GM08714 (cell line): ENCODE data around the gene HLA-B.

Experiments
- H3K4me3 ChIP-seq: fragments of 200-500 bp; sonication (Bioruptor generic); 2 replicates; pipeline ENCODE4 v1.5.1; 2014; ENCODE audit warnings: mild to moderate bottlenecking, low read length, inconsistent platforms
- ZNF274 ChIP-seq: IDR thresholded peaks from 2 replicates; pipeline ENCODE4 v1.6.1; 2012; ENCODE audit warnings: mild to moderate bottlenecking, low read depth, low read length

HLA-B gene

DNA sequence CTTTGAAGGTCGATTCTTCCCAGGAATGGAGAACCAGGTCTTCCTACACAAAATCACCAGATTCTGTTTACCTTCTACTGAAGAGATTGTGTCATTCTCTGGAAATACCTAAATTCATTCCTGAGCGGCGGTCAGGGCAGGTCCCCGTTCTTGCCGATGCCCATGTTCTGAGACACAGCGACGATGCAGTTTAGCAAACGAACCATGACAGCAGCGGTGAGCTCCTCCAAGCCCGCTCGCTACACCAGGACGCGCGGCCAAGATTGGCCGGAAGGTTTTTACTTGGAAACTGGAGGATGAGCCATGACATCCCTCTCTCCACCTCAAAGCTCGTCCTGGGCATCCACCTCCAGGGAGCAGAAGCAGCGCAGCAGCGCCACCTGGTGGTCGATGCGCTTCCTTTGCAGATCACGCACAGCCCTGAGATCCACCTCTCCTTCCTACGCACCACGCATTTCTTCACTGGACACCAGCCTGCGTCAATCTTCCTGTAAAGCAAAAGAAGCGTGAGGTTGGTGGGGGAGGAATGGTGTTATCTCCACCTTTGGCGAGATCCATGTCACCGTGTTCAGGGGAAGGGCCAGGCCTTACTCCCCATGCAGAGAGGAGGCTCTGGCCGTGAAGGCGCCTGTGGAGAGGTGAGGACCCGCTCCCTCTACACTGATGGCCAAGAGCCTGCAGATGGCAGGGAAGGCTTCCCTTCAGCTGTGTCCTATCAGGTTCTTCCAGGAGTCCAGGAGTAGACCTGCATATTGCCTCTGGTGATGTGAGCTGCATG is 9.9 kb upstream of the HLA-B start:
- H3K4me3 ChIP-seq = peak overlapping the region; percentile 38; the same call in 1 of the 2 replicates
- TF ChIP-seq ZNF274 = no peak

DNA sequence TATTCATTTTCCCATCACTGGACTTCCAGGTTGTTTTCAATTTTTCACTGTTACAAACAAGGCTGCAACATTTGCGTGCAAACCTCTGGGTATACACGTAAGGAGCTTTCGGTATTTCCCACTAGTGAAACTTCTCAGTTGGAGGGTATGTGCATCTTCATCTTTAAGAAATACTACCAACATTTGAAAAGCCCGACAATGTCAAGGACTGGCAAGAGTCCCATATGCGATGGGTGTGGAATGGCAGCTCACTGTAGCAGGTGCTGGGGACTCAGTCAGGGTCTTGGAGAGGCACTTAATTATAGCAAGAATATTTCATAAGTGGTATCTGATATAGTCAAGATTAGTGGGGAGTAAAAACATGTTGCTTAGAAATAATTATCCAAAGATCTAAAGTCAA is 8.9 kb upstream of the HLA-B start:
- H3K4me3 ChIP-seq = no peak overlapping the region
- no peak for TF ChIP-seq ZNF274

DNA sequence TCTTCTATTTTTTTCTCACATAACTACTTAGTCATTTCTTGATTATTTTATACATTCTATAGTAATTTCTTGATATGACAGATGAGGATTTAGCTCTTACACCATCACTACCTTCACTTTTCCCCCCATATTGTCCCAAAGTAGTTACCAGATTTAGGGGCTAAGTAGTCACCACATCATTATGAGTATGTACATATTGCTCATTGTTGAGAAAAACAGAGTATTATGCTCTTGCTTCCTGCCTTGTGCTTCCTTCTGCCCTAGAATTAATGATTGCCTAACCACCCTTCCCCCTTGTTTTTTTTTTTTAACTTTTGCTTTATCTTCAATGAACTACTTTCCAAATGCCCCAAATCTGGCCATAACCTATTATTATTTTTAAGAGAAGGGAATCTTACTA is 6.8 kb upstream of the HLA-B start:
- TF ChIP-seq ZNF274 = no peak
- H3K4me3 ChIP-seq = no peak overlapping the region

- no peak for TF ChIP-seq ZNF274
- no peak overlapping the region for H3K4me3 ChIP-seq
These were observed 5.8 kb upstream of the HLA-B start for GRCh38 chr6:31362751-31363150.

GRCh38 chr6:31359581-31359980 is 2.6 kb upstream of the HLA-B start:
- no peak overlapping the region for H3K4me3 ChIP-seq
- no peak for TF ChIP-seq ZNF274

DNA sequence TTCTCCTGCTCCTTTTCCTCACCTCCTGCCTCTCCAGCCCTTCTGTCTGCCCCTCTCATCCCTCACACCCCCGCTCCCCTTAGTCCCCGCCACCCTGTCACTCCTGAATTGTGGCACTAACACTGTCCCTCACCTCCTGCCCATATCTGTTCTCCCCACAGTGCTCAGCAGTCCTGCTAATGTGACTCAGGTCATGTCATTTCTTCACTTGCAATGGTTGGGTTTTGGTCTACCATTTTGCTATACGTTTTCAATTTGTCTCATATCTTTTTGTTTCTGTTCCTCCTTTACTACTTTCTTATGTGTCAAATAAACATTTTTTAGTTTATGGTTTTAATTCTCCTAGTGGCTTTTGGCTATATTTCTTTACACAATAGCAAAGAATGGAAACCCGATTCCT is 1.3 kb upstream of the HLA-B start:
- H3K4me3 ChIP-seq = peak overlapping the region; percentile 47; the same call in 1 of the 2 replicates
- no peak for TF ChIP-seq ZNF274

DNA sequence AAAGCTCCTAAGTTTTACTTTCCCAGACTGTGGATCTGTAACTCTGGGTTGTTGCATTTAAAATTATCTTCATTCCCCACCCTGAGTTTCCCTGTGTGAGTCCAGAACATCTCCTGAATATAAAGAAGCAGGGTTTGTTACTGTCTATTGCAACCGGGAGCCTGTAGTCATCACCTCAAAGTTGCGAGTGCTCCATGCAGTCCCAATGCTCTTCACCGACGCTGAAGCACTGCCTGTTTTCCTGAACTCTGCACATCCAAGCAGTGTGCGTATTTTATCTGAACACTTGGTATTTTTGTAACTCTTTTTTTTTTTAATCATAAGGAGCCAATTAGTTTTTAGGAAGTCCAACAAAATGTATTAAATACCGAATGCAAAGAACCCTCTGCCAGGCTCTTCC is 907 bp upstream of the HLA-B start:
- no peak for TF ChIP-seq ZNF274
- H3K4me3 ChIP-seq = peak overlapping the region; percentile 47; the same call in 1 of the 2 replicates

GRCh38 chr6:31356216-31356945 is 598 bp downstream of the HLA-B start:
- TF ChIP-seq ZNF274 = no peak
- H3K4me3 ChIP-seq = peak overlapping the region; percentile 77

DNA sequence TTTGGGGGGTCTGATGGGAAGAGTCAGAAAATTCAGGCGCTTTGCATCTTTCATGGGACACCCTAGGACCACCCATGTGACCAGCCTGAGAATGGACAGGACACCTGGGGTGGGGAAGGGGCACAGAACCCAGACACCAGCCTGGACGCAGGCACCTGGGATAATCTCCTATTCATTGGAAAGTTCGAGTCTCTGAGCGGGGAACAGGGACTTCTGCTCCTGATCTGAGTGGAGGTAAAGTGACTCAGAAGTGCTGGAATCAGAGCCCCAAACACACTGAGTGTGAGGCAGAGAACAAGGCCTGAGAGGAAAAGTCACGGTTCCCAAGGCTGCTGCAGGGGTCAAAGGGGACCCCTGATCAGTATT is 1.4 kb downstream of the HLA-B start:
- no peak for TF ChIP-seq ZNF274
- peak overlapping the region; percentile 77 for H3K4me3 ChIP-seq

DNA sequence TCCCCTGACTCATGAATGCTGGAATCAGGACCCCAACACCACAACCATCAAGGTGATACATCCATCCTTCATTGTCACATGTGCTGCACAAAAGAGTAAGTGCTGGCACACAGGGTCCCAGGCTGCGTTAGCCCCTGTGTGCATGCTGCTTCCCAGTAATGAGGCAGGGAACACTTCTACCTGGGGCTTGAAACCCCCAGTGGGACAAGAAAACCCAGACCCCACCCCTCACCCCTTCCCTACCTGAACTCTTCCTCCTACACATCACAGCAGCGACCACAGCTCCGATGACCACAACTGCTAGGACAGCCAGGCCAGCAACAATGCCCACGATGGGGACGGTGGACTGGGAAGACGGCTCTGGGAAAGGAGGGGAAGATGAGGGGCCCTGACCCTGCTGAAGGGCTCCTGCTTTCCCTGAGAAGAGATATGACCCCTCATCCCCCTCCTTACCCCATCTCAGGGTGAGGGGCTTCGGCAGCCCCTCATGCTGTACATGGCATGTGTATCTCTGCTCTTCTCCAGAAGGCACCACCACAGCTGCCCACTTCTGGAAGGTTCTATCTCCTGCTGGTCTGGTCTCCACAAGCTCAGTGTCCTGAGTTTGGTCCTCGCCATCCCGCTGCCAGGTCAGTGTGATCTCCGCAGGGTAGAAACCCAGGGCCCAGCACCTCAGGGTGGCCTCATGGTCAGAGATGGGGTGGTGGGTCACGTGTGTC is 2.0 kb downstream of the HLA-B start:
- H3K4me3 ChIP-seq = peak overlapping the region; percentile 77
- TF ChIP-seq ZNF274 = no peak

GRCh38 chr6:31354158-31354863 is 2.7 kb downstream of the HLA-B start:
- TF ChIP-seq ZNF274 = no peak
- peak overlapping the region; percentile 77 for H3K4me3 ChIP-seq

DNA sequence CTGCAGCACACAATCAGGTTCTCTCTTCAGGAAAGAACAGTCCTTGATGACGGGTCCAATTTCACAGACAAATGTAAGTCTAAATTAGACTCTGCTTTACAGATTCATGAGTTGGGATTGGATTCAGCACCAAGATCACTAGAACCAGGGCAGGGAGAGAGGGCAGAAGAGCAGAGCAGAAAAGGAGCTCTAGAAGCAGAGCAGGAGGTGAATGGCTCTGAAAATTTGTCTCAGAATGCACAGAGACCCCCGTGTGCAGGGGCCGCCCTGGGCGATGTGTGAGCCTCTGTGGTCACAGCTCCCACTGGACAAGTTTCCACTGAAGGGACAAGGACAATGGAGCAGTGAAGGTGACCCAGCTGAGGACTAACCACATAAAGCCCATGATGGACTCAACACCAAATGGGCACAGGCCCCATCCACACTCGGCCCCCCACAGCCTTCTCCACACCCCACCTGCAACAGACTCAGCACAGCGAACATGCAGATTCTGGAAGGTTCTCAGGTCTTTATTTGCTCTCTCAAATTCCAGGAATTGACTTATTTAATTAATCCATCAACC is 3.5 kb downstream of the HLA-B start:
- 0 out of 2 replicates have a peak overlapping the region, but pooled peaks have one; percentile 25 for H3K4me3 ChIP-seq
- TF ChIP-seq ZNF274 = no peak

DNA sequence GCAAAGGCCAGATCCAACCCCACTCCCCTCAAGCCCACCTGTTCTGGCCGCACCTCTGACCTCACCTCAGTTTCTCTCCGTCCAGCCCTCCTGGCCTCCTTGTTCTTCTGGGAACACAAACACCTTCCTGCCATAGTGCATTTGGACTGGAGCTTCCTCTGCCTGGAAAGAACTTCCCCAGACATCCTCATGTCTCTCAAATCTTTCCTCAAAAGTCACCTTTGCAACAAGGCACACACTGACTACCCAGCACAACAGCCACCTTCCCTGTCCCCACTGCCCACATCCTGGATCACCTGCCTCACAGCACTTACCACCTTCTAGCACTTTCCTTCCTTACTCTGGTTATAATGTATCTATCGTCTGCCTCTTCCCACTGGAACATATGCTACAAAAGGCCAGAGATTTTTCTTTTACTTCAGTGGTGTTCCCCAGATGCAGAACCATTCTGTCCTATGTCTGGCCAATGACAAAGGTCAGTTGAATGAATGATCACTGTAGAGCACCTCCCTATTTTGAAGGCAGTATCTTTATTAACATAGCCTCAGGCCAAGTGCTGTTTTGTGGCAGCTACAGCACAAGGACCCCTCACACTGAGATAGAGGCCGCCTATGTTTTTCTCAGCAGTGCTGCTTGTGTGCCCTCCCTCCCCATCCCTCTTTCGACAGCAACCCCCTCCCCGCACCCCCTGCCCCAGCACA is 4.1 kb downstream of the HLA-B start:
- H3K4me3 ChIP-seq = no peak overlapping the region
- no peak for TF ChIP-seq ZNF274
